HG02610 (cell line): ENCODE data around the gene PXDN.
"Not testable (repeated sequence)": the region's sequence is repeated elsewhere in the genome, so short reads cannot be mapped to it uniquely, and the experiment has no call there.

ENCODE experiments used
- ATAC-seq: cut with Tn5 transposase; IDR thresholded peaks from one replicate; pipeline ENCODE4 v1.9.1; 2021; ENCODE audit warnings: mild to moderate bottlenecking, moderate library complexity; ENCODE audit not compliant: unreplicated experiment

Gene PXDN

DNA sequence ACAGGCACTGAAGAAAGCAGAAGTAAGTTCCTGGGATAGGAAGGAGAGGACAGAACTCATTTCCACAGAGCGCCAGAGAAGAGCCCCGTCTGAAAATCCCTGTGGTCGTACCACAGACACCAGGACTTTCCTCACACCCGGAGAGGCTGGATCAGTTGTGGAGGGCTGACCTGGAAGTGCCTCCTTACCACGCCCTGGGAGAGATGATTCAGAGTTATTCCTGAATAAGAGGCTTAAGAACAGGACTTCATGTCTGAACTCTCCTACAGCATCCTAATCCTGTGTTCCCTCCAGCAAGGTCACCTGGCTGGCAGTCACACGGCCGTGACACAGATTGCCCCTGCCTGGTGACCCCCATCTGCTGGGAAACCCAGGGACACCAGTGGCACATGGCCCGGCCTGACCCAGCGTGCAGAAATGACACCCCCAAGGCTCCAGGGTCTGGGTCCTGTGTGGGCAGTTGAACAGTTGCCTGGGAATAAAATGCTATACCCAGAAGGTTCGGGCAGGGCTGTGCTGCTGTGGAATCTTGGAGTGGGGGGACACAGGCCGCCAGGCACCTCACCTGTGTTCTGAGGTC is 105.9 kb downstream of the PXDN start:
- no peak for ATAC-seq

- ATAC-seq = no peak
These were observed 107.4 kb downstream of the PXDN start for GRCh38 chr2:1636791-1637415.

DNA sequence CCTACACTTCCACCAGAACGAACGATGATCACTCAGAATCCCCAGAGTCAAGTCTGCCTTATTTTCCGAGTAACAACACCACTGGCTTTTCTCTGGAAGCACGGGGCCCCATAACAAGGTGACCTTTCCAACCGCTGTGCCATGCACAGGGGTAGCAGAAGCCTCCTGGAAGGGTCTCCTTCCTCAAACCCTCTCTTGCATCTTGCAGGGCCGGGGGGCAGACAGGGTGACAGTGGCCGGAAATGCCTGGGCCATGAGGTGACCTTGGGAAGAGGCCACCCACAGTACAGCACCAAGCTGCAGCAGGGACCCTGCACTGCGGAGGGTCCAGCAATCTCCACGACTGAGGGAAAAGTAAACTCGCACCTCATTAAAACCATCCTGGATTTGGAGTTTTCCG is 108.5 kb downstream of the PXDN start:
- ATAC-seq = no peak

DNA sequence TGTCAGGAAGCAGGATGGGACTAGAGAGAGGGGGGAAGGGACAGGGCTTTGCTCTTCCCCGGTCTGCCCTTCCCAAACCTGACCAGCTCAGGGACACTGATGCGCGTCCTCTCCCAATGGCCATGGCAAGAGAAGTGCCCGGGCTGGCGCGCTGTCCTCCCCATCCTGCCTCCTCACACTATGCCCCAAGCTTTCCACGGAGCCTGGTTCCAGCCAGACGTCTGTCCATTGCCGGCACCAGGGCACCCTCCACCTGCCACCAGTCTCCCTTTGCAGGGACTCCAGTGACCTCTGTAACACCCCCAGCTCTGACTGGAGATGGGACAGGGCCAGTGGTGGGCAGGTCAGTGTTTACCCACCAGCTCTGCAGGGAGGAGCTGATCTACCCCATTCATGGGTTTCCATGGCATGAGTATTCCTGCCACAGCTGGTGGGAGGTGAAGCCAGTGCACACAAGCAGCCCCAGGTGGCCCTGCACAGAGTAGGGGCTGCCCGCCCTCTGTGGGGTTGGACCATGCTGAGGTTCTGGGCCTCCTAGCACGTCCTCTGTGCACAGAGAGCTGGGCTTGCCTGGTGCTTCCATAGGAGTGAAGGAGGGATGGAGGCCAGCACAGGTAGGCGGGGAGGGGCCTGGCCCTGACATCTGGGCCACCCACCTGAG is 109.5 kb downstream of the PXDN start:
- ATAC-seq = no peak

- ATAC-seq = no peak
These were observed 110.3 kb downstream of the PXDN start for GRCh38 chr2:1633936-1634587.

DNA sequence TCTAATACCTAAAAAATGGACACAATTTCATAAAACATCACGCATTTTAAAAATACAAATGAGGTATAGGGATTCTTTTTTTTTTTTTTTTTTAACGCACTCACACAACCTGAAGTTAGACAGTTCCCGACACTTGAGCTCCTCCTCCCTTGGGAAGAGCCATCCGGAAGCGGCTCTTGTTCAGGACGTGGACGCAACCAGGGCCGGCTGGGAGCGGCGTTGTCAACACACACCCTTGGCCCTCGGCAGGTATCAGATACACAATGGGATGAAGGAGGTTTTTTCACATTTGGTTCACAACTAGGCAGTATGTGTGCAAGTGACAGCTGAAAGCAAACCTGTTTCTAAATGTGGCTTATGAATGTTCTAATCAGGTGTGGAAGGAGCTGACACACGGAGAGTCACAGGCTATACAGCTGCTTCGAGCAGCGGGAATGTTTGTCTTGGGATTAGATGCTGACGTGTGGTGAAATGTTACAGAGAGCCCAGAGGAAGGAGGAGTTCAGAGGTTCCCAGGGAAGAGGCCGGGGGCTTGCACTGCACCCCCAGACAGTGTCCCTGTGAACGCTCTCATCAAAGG is 111.1 kb downstream of the PXDN start:
- no peak for ATAC-seq

GRCh38 chr2:1632510-1632909 is 111.8 kb downstream of the PXDN start:
- no peak for ATAC-seq

- no peak for ATAC-seq
These were observed 112.3 kb downstream of the PXDN start for GRCh38 chr2:1632002-1632348.

DNA sequence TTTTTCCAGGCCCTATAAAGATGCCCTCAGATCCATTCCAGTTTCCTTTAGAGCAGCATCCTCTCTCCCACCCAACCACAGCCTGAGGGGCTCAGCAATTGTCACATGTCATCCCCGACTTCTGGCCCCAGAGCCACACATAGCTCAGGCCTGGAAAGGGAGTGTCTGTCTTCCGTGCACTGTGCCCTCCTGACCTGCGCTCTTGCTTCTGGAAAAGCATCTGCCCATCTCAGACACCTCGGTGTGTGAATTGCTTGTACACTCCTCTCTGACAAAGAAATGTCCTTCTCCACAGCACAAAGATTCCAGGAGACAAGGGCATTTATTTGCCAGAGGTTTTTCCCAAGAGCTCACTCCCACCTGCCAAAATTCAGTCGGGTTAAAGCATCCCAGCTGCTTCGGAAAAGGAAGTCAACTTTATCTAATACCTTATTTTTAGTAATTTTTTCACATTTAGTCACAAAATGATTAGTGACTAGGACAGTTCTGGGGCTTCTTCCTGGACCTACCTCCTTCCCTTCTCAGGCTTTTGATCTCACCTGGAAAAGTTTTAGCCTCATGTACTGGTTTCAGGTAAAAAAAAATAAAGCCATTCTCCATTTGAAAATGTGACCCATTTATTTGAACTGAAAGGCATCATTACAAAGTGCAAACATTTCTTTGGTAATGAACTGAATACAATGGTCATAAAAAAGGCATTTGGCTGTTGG is 112.9 kb downstream of the PXDN start:
- no peak for ATAC-seq

- no peak for ATAC-seq
These were observed 115.4 kb downstream of the PXDN start for GRCh38 chr2:1628893-1629292.

DNA sequence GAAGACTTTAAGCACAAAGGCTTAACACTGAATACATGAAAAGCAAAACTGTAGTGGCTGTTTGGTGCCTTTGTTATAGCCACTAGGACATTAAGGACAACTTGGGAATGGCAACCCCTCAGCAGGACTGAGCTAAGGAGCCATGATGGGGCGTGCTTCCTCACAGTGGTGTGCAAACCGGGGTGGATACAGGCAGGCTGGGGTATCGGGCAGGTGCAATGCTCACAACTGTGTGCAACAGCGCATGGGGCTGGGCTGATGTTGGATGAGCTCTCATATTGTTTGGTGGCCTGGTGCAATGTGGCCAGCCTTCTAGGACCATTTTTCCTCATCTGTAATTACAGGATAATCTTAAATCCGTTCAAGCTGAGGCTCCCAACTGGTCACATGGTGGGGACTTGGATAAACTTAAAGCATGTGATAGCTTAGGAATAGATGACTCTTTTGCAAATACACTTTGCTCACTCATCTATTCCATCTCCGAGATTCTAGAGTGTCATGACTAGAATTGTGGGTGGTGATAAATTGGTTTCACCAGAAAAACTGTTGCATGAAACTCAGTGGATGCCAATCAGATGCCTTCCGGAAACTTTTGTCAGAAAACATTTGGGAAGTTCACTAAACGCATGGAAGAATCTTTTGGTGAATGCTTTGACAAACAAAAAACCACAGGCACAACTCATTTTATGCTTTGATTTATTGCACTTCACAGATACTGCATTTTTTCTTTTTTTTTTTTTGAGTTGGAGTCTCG is 116.5 kb downstream of the PXDN start:
- no peak for ATAC-seq

DNA sequence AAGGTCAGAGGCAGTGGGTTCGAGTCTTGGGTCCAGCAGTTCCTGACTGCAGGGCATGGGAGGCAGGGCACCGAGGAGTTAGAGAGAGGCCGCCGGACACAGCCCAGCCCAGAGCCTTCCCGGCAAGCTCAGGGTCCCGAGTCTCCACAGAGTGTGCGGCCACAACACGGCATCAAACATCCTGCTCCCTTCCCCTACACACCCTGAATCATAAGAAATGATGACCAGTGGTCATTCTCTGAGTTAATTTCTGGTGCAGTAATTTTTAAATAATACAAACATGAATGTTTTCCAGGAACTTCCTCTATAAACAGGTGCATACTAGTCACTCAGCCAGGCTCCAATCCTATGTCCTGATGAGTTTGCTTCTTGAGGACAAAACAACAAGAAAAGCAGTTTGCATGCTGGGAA is 118.0 kb downstream of the PXDN start:
- no peak for ATAC-seq

DNA sequence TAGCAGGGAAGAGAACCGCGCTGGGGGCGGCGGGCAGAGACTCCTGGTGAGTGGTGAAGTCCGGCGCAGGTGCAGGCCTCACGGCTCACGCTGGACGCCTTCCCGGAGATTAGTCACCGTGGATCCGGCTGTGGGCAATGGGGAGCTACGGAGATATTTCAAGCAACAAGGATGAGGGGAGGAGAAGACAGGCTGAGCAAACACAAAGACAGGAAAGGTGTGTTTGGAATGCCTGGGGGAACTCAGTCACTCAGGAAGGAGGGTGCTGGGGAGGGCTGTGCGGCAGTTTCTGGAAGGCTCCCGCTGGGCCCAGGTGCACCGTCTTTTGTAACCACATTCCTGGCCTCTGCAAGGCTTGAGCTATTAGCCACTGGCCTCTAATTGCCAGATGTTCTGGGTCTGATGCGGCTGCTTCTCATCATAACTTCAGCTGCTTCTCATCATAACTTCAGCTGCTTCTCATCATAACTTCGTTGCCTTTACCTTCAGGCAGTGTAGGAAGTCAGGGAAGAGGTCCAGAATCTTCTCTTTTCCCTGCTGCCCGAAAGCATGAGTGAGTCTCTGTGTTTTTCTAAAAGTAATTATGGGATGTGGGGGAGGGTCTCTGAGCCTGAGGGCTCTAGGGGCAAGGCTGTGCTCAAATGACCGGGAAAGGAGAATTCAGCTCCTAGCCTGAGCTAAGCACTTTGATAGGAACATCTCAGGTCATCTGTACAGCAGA is 118.9 kb downstream of the PXDN start:
- no peak for ATAC-seq

GRCh38 chr2:1623906-1624445 is 120.3 kb downstream of the PXDN start:
- no peak for ATAC-seq

DNA sequence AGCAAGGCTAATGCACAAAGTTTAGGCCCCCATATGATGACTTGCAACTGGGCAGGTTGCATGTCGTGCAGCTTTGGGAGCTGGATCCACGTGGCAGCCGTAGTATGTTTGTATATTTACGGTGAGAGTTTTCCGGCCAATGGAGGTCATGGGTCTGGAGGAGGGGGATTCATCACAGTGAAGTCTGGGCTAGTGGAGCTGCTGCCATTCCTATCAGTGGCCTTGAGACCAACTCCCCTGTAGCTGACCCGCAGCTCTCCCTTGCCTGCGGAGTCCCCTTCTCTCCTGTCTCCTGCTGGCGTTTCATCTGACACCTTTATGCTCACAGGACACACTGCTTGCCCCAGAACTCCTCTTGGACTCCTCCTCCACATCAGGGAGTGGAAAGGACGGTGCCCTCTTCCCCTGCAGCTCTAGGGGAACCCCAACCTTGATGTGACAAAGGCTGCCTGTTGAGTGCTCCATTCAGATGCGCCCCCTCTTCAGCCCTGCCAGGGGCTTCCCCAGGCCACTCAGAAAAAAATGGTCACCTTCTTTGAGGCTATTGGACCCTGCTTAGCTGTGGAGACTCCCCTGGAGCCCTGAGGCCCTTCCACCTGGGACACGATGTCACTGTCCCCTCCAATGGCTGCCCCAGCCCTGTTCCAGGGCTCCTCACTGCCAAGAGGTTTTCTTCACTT is 121.7 kb downstream of the PXDN start:
- no peak for ATAC-seq

DNA sequence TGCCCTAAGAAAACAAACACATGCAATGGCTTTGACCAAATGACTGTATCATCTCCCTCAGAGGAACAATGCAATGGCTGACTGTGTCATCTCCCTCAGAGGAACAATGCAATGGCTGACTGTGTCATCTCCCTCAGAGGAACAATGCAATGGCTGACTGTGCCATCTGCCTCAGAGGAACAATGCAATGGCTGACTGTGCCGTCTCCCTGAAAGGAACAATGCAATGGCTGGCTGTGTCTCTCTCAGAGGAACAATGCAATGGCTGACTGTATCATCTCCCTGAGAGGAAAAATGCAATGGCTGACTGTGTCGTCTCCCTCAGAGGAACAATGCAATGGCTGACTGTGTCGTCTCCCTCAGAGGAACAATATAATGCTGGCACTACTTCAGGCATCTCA is 122.3 kb downstream of the PXDN start:
- not testable (repeated sequence) for ATAC-seq

- ATAC-seq = no peak
These were observed 122.8 kb downstream of the PXDN start for GRCh38 chr2:1621501-1621900.

DNA sequence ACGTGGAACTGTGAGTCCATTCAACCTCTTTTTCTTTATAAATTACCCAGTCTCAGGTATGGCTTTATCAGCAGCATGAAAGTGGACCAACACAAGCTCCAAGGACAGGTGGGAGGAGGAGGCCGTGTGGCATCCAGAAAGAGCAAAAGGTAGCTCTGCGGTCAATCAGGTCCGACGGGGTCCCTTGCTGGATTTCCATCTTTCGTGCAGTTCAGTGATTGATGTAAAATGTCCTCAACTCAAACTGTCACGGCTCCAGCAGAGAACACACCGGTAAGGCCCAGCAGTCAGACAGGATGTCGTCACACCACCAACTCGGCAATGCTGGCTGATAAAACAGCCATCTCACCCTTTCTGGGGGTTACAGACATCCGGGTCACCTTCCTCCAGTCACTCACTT is 123.3 kb downstream of the PXDN start:
- no peak for ATAC-seq

DNA sequence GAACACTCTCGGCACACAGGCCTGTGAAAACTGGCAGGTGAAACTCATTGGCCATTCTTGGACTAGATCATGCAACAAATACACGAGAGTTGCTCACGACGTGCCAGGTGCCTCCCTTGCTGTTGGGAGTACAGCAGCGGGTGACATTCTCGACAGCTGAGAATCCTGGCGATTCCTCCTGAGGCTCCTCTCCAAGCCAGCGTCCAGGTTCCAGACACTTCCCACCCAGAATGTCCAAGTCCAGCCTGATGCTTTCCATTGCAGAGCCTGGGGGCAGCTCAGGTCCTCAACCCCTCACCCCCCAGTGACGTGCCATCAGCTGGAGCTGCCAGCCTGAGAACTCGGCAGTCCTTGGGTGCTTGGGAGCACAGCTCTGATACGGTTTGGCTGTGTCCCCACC is 124.2 kb downstream of the PXDN start:
- no peak for ATAC-seq
